BE2C (cell line): Measurements from ENCODE around the gene PNLIPRP1.

Experiments
- DNase-seq: peaks from one replicate; pipeline ENCODE4 v3.0.0-alpha.2; 2020
- H3K27me3 ChIP-seq: fragments of 250-450 bp; sonication (Bioruptor Pico); 2 replicates; pipeline ENCODE4 v1.5.1; 2020; ENCODE audit warnings: mild to moderate bottlenecking
- H3K36me3 ChIP-seq: fragments of 250-450 bp; sonication (Bioruptor Pico); 2 replicates; pipeline ENCODE4 v1.5.1; 2020; ENCODE audit warnings: mild to moderate bottlenecking
- H3K4me1 ChIP-seq: fragments of 250-450 bp; sonication (Bioruptor Pico); 2 replicates; pipeline ENCODE4 v1.5.1; 2020
- H3K4me3 ChIP-seq: 2 replicates; pipeline ENCODE4 v1.5.1; 2011; ENCODE audit warnings: low read depth, low read length
- H3K9me3 ChIP-seq: fragments of 250-450 bp; sonication (Bioruptor Pico); 2 replicates; pipeline ENCODE4 v1.5.1; 2020
- CTCF ChIP-seq: IDR thresholded peaks from 2 replicates; pipeline ENCODE4 v1.5.1; 2012; ENCODE audit warnings: mild to moderate bottlenecking, low read depth, low read length

The PNLIPRP1 gene

GRCh38 chr10:116630020-116630419 is 39.3 kb downstream of the PNLIPRP1 start:
- TF ChIP-seq CTCF: no peak
- Histone ChIP-seq H3K36me3 (no peaks in the 10 kb centered on the region), H3K27me3 (peaks cover 10% of the 10 kb centered on the region)

DNA sequence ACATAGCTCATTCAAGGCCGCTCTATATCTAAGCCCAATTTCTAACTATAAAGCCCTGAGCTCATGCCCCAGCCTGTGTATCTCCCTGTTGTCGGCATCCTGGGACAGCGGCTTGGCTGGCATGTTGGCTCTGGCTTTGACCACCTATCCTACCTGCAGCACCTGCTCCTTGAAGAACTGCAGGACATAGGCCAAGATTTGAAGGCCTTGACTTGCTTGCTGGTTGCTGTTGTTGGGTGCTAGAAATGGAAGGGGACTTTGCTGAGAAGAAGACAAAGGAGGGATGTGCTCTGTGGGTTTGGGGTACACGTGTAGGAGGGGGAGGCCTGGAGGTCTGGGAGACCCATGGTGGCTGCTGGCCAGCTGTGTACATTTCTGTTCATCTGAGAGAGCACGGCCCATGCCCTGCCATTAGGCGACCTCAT is 41.1 kb downstream of the PNLIPRP1 start:
- Histone ChIP-seq H3K4me3 (no peak overlapping the region), H3K36me3 (no peaks in the 10 kb centered on the region), H3K27me3 (peaks cover 9% of the 10 kb centered on the region), H3K9me3 (no peaks in the 10 kb centered on the region), H3K4me1 (no peaks in the 10 kb centered on the region)
- no peak for DNase-seq
- no peak for TF ChIP-seq CTCF

More at GRCh38 chr10:116630020-116630419, 39.3 kb downstream of the PNLIPRP1 start:
- no peak for DNase-seq
- no peaks in the 10 kb centered on the region for H3K4me1 ChIP-seq
- H3K4me3 ChIP-seq: no peak overlapping the region
- no peaks in the 10 kb centered on the region for H3K9me3 ChIP-seq

- DNase-seq: no peak
- Histone ChIP-seq H3K4me3 (no peak overlapping the region), H3K9me3 (no peaks in the 10 kb centered on the region), H3K4me1 (no peaks in the 10 kb centered on the region), H3K36me3 (no peaks in the 10 kb centered on the region), H3K27me3 (peaks cover under 1% of the 10 kb centered on the region)
- no peak for TF ChIP-seq CTCF
Measured at GRCh38 chr10:116632596-116633215, 41.9 kb downstream of the PNLIPRP1 start.

- DNase-seq: no peak
- Histone ChIP-seq H3K36me3 (no peaks in the 10 kb centered on the region), H3K27me3 (no peaks in the 10 kb centered on the region), H3K4me1 (no peaks in the 10 kb centered on the region), H3K9me3 (no peaks in the 10 kb centered on the region), H3K4me3 (no peak overlapping the region)
- no peak for TF ChIP-seq CTCF
Measured at GRCh38 chr10:116633216-116633600, 42.4 kb downstream of the PNLIPRP1 start.

DNA sequence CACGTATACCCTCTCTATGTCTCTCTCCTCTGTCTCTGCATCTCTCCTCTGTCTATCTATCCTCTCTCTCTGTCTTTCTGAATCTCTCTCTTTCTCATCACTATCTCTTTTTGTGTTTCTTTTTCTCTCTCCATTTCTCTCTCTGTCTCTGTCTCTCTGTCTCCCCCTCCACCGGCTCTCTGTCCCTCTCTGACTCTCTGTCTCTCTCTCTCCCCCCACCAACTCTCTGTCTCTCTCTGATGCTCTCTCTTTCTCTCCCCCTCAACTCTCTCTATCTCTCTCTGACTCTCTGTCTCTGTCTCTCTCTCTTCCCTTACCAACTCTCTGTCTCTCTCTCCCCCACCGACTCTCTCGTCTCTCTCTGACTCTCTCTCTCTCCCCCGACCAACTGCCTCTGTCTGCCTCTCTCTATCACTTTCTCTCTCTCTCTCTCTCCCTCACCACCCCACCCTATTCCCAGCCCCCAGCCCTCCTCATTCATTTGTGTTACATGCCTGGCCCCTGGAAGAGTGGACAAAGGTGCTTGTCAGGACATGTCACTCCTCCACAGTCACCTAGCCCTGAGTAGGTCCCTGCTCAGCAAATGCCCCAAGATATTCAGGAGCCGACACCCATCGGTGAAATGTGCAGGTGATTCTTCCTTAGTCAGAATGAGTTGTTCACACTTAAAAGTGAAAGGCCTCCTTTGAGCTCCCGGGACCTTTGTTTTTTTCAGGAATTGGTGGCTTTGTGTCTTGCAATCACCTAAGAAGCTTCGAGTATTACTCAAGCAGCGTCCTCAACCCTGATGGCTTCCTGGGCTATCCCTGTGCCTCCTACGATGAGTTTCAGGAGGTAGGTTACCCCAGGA is 43.6 kb downstream of the PNLIPRP1 start:
- no peak for DNase-seq
- no peaks in the 10 kb centered on the region for H3K9me3 ChIP-seq
- H3K36me3 ChIP-seq: no peaks in the 10 kb centered on the region
- H3K4me1 ChIP-seq: no peaks in the 10 kb centered on the region
- no peak overlapping the region for H3K4me3 ChIP-seq
- no peak for TF ChIP-seq CTCF
- no peaks in the 10 kb centered on the region for H3K27me3 ChIP-seq

GRCh38 chr10:116636385-116636784 is 45.6 kb downstream of the PNLIPRP1 start:
- no peak for DNase-seq
- Histone ChIP-seq H3K4me3 (no peak overlapping the region), H3K27me3 (no peaks in the 10 kb centered on the region), H3K36me3 (no peaks in the 10 kb centered on the region), H3K9me3 (no peaks in the 10 kb centered on the region), H3K4me1 (no peaks in the 10 kb centered on the region)
- TF ChIP-seq CTCF: no peak
